Mesenchymal stem cell (in vitro differentiated cells and primary cell): ENCODE measurements around the gene WDR48.

Experiments used
- DNase-seq: peaks from one replicate; pipeline ENCODE4 v3.0.0-alpha.2; 2013
- H2AFZ ChIP-seq: one replicate; pipeline ENCODE4 v1.6.1; 2013; ENCODE audit warnings: low read depth, mild to moderate bottlenecking, control low read depth, inconsistent platforms, low read length, moderate library complexity
- H2AK5ac ChIP-seq: 2 replicates; pipeline ENCODE4 v1.6.1; 2013; ENCODE audit warnings: low read length, moderate library complexity, mild to moderate bottlenecking, inconsistent platforms; ENCODE audit not compliant: severe bottlenecking
- H2BK120ac ChIP-seq: one replicate; pipeline ENCODE4 v1.6.1; 2013; ENCODE audit warnings: low read depth, mild to moderate bottlenecking, inconsistent platforms, low read length, moderate library complexity
- H2BK12ac ChIP-seq, 2 experiments: one replicate each; pipeline ENCODE4 v1.6.1; 2013; ENCODE audit warnings: inconsistent platforms in 2 of 2, low read length in 2 of 2, mild to moderate bottlenecking in 2 of 2, moderate library complexity in 2 of 2, control low read depth in 1 of 2
- H2BK15ac ChIP-seq: one replicate; pipeline ENCODE4 v1.6.1; 2013; ENCODE audit warnings: mild to moderate bottlenecking, low read depth, inconsistent platforms; ENCODE audit not compliant: poor library complexity, severe bottlenecking
- H2BK5ac ChIP-seq: 2 replicates; pipeline ENCODE4 v1.6.1; 2013; ENCODE audit warnings: low read depth, mild to moderate bottlenecking, low read length, control low read depth, inconsistent platforms; ENCODE audit not compliant: poor library complexity, severe bottlenecking
- H3K14ac ChIP-seq, 2 experiments: one replicate each; pipeline ENCODE4 v1.6.1; 2013; ENCODE audit warnings: inconsistent platforms in 2 of 2, low read length in 2 of 2, control low read depth in 1 of 2, mild to moderate bottlenecking in 1 of 2, moderate library complexity in 1 of 2
- H3K18ac ChIP-seq, 2 experiments: one replicate each; pipeline ENCODE4 v1.6.1; 2013; ENCODE audit warnings: inconsistent platforms in 2 of 2, low read length in 2 of 2, control low read depth in 1 of 2, low read depth in 1 of 2, mild to moderate bottlenecking in 1 of 2
- H3K23ac ChIP-seq, 2 experiments: one replicate each; pipeline ENCODE4 v1.6.1; 2013; ENCODE audit warnings: inconsistent platforms in 2 of 2, low read length in 2 of 2, mild to moderate bottlenecking in 2 of 2, moderate library complexity in 2 of 2, control low read depth in 1 of 2
- H3K27ac ChIP-seq: 2 replicates; pipeline ENCODE4 v1.5.1; 2013; ENCODE audit warnings: mild to moderate bottlenecking, moderate library complexity, low read length, control low read depth, inconsistent platforms; ENCODE audit not compliant: poor library complexity, severe bottlenecking
- H3K27me3 ChIP-seq, 2 experiments: 2 replicates each; pipeline versions ENCODE4 v1.6.1 to v1.7.0; 2013; ENCODE audit warnings: low read length in 2 of 2, mild to moderate bottlenecking in 2 of 2, moderate library complexity in 2 of 2, control low read depth in 1 of 2, inconsistent platforms in 1 of 2; ENCODE audit not compliant: control insufficient read depth in 1 of 2, insufficient read depth in 1 of 2
- H3K36me3 ChIP-seq, 2 experiments: 2 replicates each; pipeline versions ENCODE4 v1.6.1 to v1.7.0; 2013; ENCODE audit warnings: low read length in 2 of 2, control low read depth in 1 of 2, inconsistent platforms in 1 of 2, low read depth in 1 of 2, mild to moderate bottlenecking in 1 of 2; ENCODE audit not compliant: insufficient read depth in 2 of 2, control insufficient read depth in 1 of 2
- H3K4ac ChIP-seq, 2 experiments: one replicate each; pipeline ENCODE4 v1.6.1; 2013; ENCODE audit warnings: inconsistent platforms in 2 of 2, low read length in 2 of 2, mild to moderate bottlenecking in 2 of 2, moderate library complexity in 2 of 2, control low read depth in 1 of 2, low read depth in 1 of 2
- H3K4me1 ChIP-seq: 2 replicates; pipeline ENCODE4 v1.6.1; 2013; ENCODE audit warnings: low read depth, low read length, control low read depth; ENCODE audit not compliant: control insufficient read depth, insufficient read depth
- H3K4me2 ChIP-seq: 2 replicates; pipeline ENCODE4 v1.6.1; 2013; ENCODE audit warnings: low read length, mild to moderate bottlenecking, inconsistent platforms; ENCODE audit not compliant: poor library complexity, severe bottlenecking
- H3K4me3 ChIP-seq, 2 experiments: 2 replicates each; pipeline versions ENCODE4 v1.5.1 to v1.7.0; 2013; ENCODE audit warnings: low read length in 2 of 2, mild to moderate bottlenecking in 2 of 2, control low read depth in 1 of 2, low read depth in 1 of 2; ENCODE audit not compliant: insufficient read depth in 1 of 2
- H3K79me1 ChIP-seq: replicated peaks from 2 replicates; pipeline ENCODE4 v1.6.1; 2013; ENCODE audit warnings: mild to moderate bottlenecking, control low read depth, low read length, inconsistent platforms; ENCODE audit not compliant: poor library complexity, severe bottlenecking
- H3K9ac ChIP-seq: 2 replicates; pipeline ENCODE4 v1.7.0; 2013; ENCODE audit warnings: mild to moderate bottlenecking, low read length, moderate library complexity
- H3K9me3 ChIP-seq: 2 replicates; pipeline ENCODE4 v1.7.0; 2013; ENCODE audit warnings: mild to moderate bottlenecking, low read length; ENCODE audit not compliant: control insufficient read depth
- H4K8ac ChIP-seq: one replicate; pipeline ENCODE4 v1.6.1; 2013; ENCODE audit warnings: inconsistent platforms, mild to moderate bottlenecking, low read length, moderate library complexity
- H4K91ac ChIP-seq: one replicate; pipeline ENCODE4 v1.6.1; 2013; ENCODE audit warnings: mild to moderate bottlenecking, low read length, inconsistent platforms
- WGBS: methylation state at CpG from one replicate; pipeline ENCODE4 v1.1.7; 2013; ENCODE audit warnings: mixed read lengths; 5-methylcytosine and 5-hydroxymethylcytosine counted together

WDR48 gene

GRCh38 chr3:39127269-39127907 lies 75.6 kb downstream of the WDR48 start:
- no peak overlapping the region for H3K18ac ChIP-seq
- 89% methylated on average over 7 of the region's 7 CpGs for WGBS

GRCh38 chr3:39127908-39128304 lies 76.1 kb downstream of the WDR48 start:
- no peak overlapping the region for H3K4ac ChIP-seq
- H3K36me3 ChIP-seq = peaks cover 0 to 18% of the 10 kb centered on the region in 2 experiments
- H3K27ac ChIP-seq = no peak overlapping the region
- no peak overlapping the region for H2BK15ac ChIP-seq
- H2AK5ac ChIP-seq = no peak overlapping the region
- no peaks in the 10 kb centered on the region for H3K9me3 ChIP-seq
- H3K14ac ChIP-seq = no peak overlapping the region
- no peak overlapping the region for H3K18ac ChIP-seq
- no peak overlapping the region for H2BK5ac ChIP-seq
- H3K4me3 ChIP-seq = no peak overlapping the region
- no peak overlapping the region for H2BK120ac ChIP-seq
- H3K27me3 ChIP-seq = no peaks in the 10 kb centered on the region
- H2AFZ ChIP-seq = no peak overlapping the region
- H4K91ac ChIP-seq = no peak overlapping the region
- no peak overlapping the region for H4K8ac ChIP-seq
- H3K23ac ChIP-seq = no peak overlapping the region
- peaks cover 15% of the 10 kb centered on the region for H3K4me1 ChIP-seq
- no peak overlapping the region for H3K4me2 ChIP-seq
- no peak overlapping the region for H3K9ac ChIP-seq
- no peak for DNase-seq
- WGBS = 67% methylated on average over 1 of the region's 1 CpG
- no peak overlapping the region for H2BK12ac ChIP-seq
- no peaks in the 10 kb centered on the region for H3K79me1 ChIP-seq

More at GRCh38 chr3:39127269-39127907, 75.6 kb downstream of the WDR48 start:
- H2BK12ac ChIP-seq = no peak overlapping the region
- H3K4me2 ChIP-seq = no peak overlapping the region
- no peak overlapping the region for H2AFZ ChIP-seq
- no peak overlapping the region for H2AK5ac ChIP-seq
- H2BK15ac ChIP-seq = peak overlapping the region; percentile 65
- no peaks in the 10 kb centered on the region for H3K27me3 ChIP-seq
- no peak overlapping the region for H3K27ac ChIP-seq
- no peak overlapping the region for H3K4ac ChIP-seq
- peaks cover 0 to 18% of the 10 kb centered on the region in 2 experiments for H3K36me3 ChIP-seq
- no peak overlapping the region for H3K4me3 ChIP-seq
- no peak overlapping the region for H4K91ac ChIP-seq
- no peak overlapping the region for H3K14ac ChIP-seq
- DNase-seq = no peak
- no peaks in the 10 kb centered on the region for H3K9me3 ChIP-seq
- H2BK120ac ChIP-seq = no peak overlapping the region
- H3K79me1 ChIP-seq = no peaks in the 10 kb centered on the region
- H4K8ac ChIP-seq = no peak overlapping the region
- H3K9ac ChIP-seq = no peak overlapping the region
- no peak overlapping the region for H2BK5ac ChIP-seq
- H3K4me1 ChIP-seq = peaks cover 15% of the 10 kb centered on the region
- H3K23ac ChIP-seq = no peak overlapping the region

DNA sequence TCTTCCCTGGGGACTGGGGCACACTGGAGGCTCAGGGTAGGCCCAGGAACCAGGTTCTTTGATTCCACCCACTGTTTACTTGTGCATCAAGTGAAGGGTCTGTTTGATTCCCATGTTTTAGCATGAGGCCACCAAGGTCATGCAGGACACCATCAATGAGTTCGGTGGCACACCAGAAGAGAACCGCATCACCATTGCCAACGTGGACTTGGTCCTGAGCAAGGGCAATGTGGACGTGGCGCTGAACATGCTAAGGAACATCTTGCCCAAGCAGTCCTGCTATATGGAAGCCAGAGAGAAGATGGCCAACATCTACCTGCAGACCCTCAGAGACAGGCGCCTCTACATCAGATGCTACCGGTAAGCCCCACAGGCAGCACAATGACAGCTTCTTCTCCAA lies 77.1 kb downstream of the WDR48 start:
- H3K4ac ChIP-seq = no peak overlapping the region
- H3K27me3 ChIP-seq = no peaks in the 10 kb centered on the region
- H2AFZ ChIP-seq = no peak overlapping the region
- no peak overlapping the region for H3K23ac ChIP-seq
- H3K4me3 ChIP-seq = no peak overlapping the region
- H2BK15ac ChIP-seq = no peak overlapping the region
- WGBS = 95% methylated on average over 7 of the region's 7 CpGs
- peaks cover 15% of the 10 kb centered on the region for H3K4me1 ChIP-seq
- H3K14ac ChIP-seq = no peak overlapping the region
- H3K9ac ChIP-seq = no peak overlapping the region
- H3K79me1 ChIP-seq = no peaks in the 10 kb centered on the region
- no peak overlapping the region for H2BK12ac ChIP-seq
- H3K27ac ChIP-seq = no peak overlapping the region
- H3K18ac ChIP-seq = no peak overlapping the region
- H4K8ac ChIP-seq = no peak overlapping the region
- peaks cover 4 to 25% of the 10 kb centered on the region in 2 experiments for H3K36me3 ChIP-seq
- no peaks in the 10 kb centered on the region for H3K9me3 ChIP-seq
- H2BK5ac ChIP-seq = no peak overlapping the region
- no peak overlapping the region for H3K4me2 ChIP-seq
- no peak for DNase-seq
- no peak overlapping the region for H2AK5ac ChIP-seq
- H4K91ac ChIP-seq = no peak overlapping the region
- H2BK120ac ChIP-seq = no peak overlapping the region

DNA sequence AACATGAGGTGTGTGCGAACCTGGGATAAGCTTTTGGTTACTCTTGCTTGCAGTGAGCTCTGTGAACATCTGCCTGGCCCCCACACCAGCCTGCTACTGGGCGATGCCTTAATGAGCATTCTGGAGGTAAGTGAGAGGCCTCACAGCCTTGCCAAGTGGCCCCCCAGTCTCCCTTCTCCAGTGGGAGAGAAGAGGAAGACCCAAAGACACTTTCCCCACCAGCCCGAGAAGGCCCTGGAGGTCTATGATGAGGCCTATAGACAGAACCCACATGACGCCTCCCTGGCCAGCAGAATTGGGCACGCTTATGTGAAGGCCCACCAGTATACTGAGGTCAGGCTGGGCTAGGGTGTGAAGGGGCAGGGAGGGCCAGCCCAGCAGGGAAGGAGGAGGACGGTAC lies 78.2 kb downstream of the WDR48 start:
- H3K4me3 ChIP-seq = no peak overlapping the region
- H4K91ac ChIP-seq = no peak overlapping the region
- peaks cover 12 to 33% of the 10 kb centered on the region in 2 experiments for H3K36me3 ChIP-seq
- H3K23ac ChIP-seq = no peak overlapping the region
- H3K27ac ChIP-seq = no peak overlapping the region
- H2BK120ac ChIP-seq = no peak overlapping the region
- no peak overlapping the region for H2BK15ac ChIP-seq
- H3K4ac ChIP-seq = no peak overlapping the region
- no peak overlapping the region for H3K18ac ChIP-seq
- H3K4me2 ChIP-seq = no peak overlapping the region
- DNase-seq = no peak
- H2BK5ac ChIP-seq = no peak overlapping the region
- peaks cover 15% of the 10 kb centered on the region for H3K4me1 ChIP-seq
- H3K27me3 ChIP-seq = no peaks in the 10 kb centered on the region
- no peak overlapping the region for H2AK5ac ChIP-seq
- H2BK12ac ChIP-seq = no peak overlapping the region
- H3K14ac ChIP-seq = no peak overlapping the region
- H4K8ac ChIP-seq = no peak overlapping the region
- H3K9me3 ChIP-seq = no peaks in the 10 kb centered on the region
- 96% methylated on average over 6 of the region's 6 CpGs for WGBS
- H3K79me1 ChIP-seq = no peaks in the 10 kb centered on the region
- H2AFZ ChIP-seq = no peak overlapping the region
- no peak overlapping the region for H3K9ac ChIP-seq
